22Rv1 (cell line): ENCODE results near the gene RAP2A.

Source experiments
- CTCF ChIP-seq: fragments of 450-650 bp; IDR thresholded peaks from 2 replicates; pipeline ENCODE4 v1.5.1; 2017; ENCODE audit warnings: mild to moderate bottlenecking
- ZFX ChIP-seq: fragments of 450-650 bp; IDR thresholded peaks from 2 replicates; pipeline ENCODE4 v1.6.1; 2017; ENCODE audit warnings: antibody characterized with exemption, borderline replicate concordance

GRCh38 chr13:97484301-97484700 is 50.3 kb downstream of the RAP2A start:
- no peak for TF ChIP-seq CTCF
- TF ChIP-seq ZFX, result no peak
